Activated CD8-positive, alpha-beta memory T cell treated with anti-CD3 and anti-CD28 coated beads, Interleukin-2, amount 50 U/mL, for 24 hours (primary cell): Measurements from ENCODE around the gene WDR82.
A peak's percentile ranks its signal among the peaks of the same experiment; 100 is the strongest.

ENCODE experiments used
- DNase-seq: peaks from one replicate; pipeline ENCODE4 v3.0.0-alpha.2; 2020; ENCODE audit errors: extremely low read depth

WDR82 gene

DNA sequence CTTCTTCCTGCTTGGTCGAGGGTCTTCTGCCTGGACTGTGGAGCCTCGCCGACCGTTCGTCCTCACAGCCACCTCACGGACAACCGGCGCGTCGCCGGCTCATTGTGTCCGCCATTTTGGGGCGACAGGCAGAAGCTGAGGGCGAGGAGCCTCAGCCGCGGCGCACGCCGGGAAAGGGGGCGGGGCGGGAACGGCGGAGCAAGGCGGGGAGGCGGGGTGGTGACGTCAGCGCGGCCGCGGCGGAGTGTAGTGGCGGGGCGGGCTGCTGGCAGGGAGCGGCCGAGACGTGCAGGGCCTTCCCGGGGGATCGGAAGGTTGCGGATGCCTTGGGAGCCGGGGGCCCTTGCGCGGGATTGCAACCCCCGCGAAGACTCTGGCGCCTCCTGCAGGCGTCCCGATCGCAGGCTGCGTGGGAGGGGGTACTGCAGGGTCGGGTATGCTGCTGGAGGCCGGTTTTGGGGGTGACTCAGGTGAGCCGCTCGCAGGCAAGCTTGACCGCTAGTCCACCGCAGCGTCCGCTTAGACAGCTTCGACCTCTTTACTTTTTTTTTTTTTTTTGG lies at the start of gene WDR82:
Gene WDR82 (minus strand): TSS at position 140 of the 560 bp plus-strand sequence. CDS start 288 bp downstream, outside the sequence.
- peak; percentile 95 for DNase-seq

DNA sequence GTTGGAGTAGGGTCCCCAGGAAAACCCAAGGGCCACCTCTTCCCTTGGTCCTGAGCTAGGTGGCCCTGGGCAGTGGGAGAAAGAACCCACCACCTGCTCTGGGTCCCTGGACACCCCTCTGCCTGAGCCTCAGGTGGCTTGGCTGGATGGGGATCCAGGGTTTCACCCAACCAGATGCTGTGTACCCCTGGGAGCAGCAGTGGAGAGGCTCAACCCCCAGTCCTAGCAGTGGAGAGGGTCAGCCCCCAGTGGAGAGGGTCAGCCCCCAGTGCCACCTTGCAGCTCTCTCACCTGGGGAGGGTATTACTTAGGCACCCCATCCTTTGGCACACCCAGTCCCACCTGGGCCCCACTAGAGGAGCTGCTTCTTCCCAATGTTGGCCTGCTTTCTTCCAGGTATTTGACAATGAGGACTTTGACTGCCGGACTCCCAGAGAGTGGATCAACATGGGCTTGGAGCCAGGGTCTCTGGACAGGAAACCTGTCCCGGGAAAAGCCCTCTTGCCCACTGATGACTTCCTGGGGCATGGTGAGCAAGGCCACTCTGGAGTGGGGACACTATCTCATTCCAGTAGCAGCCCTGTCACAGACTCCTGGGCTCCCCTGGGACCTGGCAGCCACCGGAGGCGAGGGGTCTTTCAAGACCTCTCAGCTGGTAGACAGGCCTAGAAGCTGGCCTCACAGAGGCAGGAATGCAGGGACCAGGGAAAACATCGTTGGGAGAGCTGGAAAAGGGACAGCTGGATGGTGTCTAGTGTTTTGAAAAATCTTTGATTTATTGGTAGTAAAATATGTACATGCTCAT lies 49.2 kb upstream of the WDR82 start:
- no peak for DNase-seq

DNA sequence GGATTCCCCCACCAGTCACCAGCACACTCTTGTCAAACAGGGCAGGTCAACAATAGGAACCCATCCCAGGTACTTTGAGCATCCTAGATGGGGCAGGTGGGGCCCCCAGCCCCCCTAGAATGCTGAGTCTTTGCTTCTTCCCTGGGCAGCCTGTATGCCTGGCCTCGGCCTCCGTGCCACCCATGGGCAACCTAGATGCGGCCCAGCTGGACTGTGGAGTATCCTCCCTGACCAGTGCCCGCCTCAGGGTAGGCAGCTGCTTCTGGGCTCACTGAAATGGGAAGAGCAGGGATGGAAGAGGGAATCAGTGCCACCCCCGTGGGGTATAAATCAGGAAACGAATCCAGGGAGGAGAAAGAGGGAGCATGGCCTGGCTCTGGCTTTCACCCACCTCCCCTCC lies 48.5 kb upstream of the WDR82 start:
- DNase-seq = no peak

DNA sequence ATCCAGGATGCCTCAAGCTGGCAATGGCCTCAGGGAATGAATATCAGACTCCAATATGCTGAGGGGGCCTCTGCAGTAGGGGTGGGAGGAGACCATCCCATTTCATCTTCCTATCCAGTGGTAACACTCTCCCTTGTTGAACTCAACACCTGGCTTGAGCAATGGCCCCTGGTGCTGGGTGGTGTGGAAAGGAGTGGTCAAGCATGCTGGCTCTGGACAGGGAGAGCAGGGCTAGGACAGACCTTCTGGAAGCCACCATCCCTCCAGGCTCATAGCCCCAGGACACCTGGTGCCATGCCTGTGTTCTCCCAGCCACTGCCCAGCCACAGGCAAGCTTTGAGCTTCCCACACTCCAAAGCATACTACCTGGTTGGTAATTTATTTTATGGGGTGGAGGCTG lies 47.2 kb upstream of the WDR82 start:
- no peak for DNase-seq

DNA sequence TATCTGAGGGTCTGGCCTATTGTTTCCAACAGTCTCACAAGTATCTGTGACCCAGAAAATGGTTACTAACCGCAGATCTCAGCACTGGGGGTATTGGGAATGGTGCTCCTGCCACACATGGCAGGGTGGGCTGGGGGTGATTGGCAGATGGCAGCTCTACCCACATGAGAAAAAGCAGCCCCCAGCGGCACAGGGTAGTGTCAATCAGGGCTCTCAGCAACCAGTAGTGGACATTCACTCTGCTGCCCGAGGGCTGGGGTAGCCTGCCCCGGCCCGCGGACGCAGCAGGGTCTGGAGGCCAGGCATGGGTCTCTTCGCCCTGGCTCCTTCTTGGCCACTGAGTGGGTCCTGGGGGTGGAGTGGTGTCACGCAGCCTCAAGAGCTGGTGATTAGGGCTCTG lies 46.2 kb upstream of the WDR82 start:
- no peak for DNase-seq

- DNase-seq = no peak
These were observed 45.3 kb upstream of the WDR82 start for GRCh38 chr3:52323526-52324295.

- no peak for DNase-seq
These were observed 44.0 kb upstream of the WDR82 start for GRCh38 chr3:52322466-52322865.

GRCh38 chr3:52321481-52321880 lies 43.0 kb upstream of the WDR82 start:
- DNase-seq = no peak

DNA sequence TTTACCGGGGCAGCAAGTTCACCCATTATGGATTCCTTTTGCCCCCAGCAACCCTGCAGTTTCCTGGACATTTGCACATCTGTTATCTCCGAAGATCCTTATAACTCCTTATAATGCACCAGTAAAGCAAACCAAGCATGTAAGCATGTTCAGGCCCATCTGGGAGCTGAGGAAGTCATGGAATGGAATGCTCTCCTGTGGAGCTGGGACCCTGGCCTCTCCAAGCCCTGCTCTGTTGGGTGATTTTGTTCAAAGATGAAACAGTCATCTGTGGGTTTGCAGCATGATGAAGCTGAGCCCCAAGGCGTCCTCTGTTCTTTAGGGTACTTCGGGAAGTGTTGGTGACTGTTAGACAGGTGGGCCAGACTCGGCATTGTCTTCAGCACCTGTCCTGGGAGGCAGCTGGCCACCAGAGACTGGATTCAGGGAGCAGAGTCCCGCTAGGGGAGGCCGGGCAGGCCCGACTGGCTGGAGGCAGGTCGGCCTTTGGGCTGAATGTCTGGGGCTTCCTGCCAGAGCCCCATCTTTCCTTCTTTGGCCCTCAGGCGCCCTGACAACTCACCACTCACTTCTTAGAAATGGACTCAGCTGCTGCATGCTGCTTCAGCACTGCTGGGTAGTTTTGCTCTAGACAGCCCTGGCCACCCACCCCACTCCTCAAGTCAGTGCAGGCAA lies 41.6 kb upstream of the WDR82 start:
- DNase-seq = no peak

DNA sequence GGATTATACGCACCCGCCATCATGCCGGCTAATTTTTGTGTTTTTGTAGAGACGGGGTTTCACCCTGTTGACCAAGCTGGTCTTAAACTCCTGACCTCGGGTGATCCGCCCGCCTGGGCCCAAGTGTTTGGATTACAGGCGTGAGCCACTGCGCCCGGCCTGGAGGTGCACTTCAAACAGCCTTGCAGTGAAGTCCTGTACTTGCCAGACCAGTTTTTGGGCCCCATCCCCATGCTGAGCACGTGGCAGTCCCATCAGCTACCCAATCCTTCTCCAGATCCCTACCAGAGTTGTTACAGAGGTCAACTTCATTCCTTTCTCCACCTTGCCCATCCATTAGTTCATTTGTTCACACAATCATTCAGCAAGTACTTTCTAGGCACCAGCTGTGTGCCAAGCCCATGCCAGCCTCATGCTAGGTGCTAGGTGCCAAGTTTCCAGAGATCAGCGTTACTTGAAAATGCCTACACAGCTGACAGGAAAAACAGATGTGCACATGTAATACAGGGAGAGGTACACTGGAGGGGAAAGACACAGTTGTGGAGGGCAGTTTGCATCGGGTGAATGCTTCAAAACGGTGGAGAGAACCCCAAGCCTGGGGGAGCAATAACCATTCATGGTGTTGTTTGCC lies 39.9 kb upstream of the WDR82 start:
- DNase-seq = no peak

DNA sequence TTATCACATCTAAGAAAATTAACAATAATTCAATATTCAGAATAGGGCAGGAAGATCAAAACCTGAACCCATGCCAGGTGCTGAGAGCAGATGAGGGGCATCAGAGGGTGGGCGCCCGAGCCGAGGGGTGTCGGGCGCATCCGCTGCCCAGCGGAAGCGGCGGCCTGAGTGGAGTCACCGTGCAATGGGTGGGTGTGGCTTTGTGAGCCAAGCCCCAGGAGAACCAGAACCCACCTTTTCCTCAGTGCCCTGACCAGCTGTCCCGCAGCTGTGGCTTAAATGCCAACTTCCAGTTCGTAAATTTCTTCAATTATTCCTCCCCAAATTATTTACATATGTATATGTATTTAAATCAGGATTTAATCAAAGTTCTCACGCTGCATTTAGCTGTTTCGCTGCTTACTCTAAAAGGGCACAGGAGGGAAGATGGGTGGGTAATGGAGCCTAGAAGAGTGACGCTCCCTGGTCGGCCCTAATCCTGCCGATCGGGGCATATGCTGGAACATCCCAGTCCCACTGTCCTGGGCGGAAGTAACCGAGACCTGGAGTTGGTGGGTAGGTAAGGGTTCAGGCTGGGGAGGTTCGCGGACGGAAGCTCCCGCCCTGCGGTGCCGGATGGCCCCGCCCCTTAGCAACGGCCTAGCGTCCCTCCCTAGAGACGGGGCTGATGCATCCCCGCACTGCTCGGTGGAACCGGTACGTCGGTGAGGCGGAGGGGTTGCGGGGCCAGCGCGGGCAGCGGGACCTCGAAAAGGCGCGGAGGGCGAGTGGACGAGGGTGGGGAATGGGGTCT lies 39.0 kb upstream of the WDR82 start:
- peak; percentile 23 for DNase-seq

DNA sequence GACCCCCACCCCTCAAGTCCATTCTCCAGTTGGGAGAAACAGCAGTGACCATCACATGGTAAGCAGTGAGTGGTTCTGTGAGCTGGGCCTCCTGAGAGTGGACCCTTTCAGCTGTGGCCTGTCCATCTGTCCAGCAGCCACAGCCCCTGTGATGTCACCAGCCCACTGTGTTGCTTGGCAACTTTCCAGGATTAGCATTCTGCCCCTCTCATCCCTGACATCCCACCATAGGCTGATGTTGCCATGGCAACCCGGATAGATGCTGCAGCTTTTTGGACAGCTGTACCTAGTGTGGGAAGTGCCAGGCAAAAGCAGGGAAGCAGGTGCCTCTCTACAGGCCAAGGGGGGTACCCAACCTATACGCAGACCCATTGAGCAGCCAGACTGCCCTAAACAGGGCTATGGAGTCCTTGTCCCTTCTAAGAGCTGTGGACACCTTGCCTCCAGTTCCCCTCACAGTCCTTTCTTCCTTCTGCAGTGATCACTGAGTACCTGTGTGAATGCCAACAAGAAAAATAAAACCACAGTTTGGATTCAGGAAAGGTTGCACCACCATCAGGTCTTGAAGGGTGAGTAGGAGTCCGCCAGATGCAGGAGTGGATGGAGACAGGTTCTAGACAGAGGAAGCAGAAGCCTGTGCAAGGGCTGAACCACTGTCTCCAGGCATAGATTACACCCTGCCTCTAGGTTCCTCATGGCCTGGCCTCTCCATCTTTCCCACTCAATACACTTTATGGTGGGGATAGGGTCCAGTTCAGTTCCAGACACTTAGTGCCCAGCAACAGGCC lies 37.7 kb upstream of the WDR82 start, which contains the start of gene DNAH1:
Gene DNAH1 (plus strand): TSS at position 343 of the 788 bp plus-strand sequence. CDS start 6,124 bp downstream, outside the sequence.
- DNase-seq = no peak

- DNase-seq = no peak
These were observed 36.6 kb upstream of the WDR82 start for GRCh38 chr3:52315006-52315405.

DNA sequence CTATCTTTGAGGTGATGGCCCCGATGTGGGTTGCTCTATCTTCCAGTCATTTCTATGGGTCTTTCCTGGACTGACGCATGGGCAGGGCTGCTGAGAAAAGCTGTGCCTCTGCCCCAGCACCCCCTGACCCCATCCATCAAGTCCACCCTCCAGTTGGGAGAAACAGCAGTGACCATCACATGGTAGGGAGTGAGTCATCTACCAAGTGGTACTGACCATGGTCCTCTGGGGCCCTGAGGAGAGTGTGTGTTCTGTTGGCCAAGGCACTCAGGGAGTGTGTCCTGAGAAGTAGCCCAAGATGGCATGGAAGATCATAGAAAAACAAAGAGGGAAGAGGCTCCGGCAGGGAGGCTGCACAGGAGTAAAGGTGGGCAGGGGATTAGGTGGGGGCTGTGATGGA lies 36.0 kb upstream of the WDR82 start:
- DNase-seq = no peak

DNA sequence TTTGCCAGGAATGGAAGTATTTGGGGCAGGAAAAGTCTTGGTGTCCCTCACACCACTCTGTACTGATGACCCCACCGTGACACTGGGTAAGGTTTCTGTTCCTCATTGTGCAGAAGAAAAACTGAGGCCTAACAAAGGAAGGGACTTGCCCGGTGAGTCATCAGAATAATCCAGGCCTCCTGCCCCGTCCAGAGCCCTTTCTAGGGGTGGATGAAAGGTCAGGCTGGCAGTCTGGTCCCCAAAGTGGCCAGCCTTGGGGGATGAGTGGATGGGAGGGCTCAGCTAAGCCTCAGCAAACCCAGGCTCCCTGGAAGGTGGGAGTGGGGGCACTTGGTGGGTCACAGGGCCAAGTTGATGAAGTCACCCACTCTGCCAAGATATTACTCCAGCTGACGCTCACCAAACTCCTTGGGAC lies 35.3 kb upstream of the WDR82 start:
- DNase-seq = no peak

- DNase-seq = no peak
These were observed 34.8 kb upstream of the WDR82 start for GRCh38 chr3:52313188-52313773.

- DNase-seq = no peak
These were observed 33.2 kb upstream of the WDR82 start for GRCh38 chr3:52311576-52312119.

- DNase-seq = peak; percentile 34
These were observed 32.6 kb upstream of the WDR82 start for GRCh38 chr3:52310861-52311575.

DNA sequence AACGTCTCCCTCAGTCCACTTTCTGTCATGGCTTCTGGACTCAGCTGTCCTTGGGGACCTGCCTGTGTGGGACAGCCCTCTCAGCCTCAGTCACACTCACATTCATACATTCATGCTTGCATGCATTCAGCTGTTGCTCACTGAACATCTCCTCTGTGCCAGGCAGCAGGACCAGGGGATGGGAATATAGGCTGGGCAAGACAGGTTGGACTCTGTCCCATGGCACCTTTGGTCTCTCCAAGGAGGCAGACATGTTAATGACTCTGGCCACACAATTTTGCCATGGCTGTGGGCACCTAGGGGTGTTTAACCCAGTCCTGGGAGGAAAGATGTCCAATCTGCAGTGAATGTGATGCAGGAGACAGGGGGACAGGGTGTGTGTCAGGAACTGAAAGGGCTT lies 29.9 kb upstream of the WDR82 start:
- DNase-seq = no peak
